Neuronal stem cell (in vitro differentiated cells): ENCODE measurements around the gene TTC9C.

ENCODE experiments used
- DNase-seq: peaks from one replicate; pipeline ENCODE4 v3.0.0-alpha.2; 2013; ENCODE audit warnings: low spot score
- H2AFZ ChIP-seq: one replicate; pipeline ENCODE4 v1.6.1; 2013; ENCODE audit warnings: mild to moderate bottlenecking, low read length, inconsistent platforms
- H2AK5ac ChIP-seq: 2 replicates; pipeline ENCODE4 v1.6.1; 2013; ENCODE audit warnings: low read depth, mild to moderate bottlenecking, inconsistent platforms, low read length, moderate library complexity, mixed read lengths
- H2BK120ac ChIP-seq: 2 replicates; pipeline ENCODE4 v1.6.1; 2013; ENCODE audit warnings: low read depth, mild to moderate bottlenecking, inconsistent platforms, low read length, moderate library complexity, mixed read lengths
- H2BK12ac ChIP-seq: one replicate; pipeline ENCODE4 v1.6.1; 2013; ENCODE audit warnings: low read length, inconsistent platforms
- H2BK15ac ChIP-seq: 2 replicates; pipeline ENCODE4 v1.6.1; 2013; ENCODE audit warnings: mild to moderate bottlenecking, low read length, inconsistent platforms, mixed read lengths
- H2BK5ac ChIP-seq: one replicate; pipeline ENCODE4 v1.6.1; 2013; ENCODE audit warnings: inconsistent platforms, mild to moderate bottlenecking, low read length, moderate library complexity
- H3K14ac ChIP-seq: one replicate; pipeline ENCODE4 v1.6.1; 2013; ENCODE audit warnings: low read length, inconsistent platforms
- H3K18ac ChIP-seq: 2 replicates; pipeline ENCODE4 v1.6.1; 2013; ENCODE audit warnings: low read length, inconsistent platforms
- H3K23ac ChIP-seq: 2 replicates; pipeline ENCODE4 v1.6.1; 2013; ENCODE audit warnings: low read depth, mild to moderate bottlenecking, mixed read lengths, low read length, inconsistent platforms; ENCODE audit not compliant: poor library complexity
- H3K27ac ChIP-seq: replicated peaks from 3 replicates; pipeline ENCODE4 v1.5.1; 2013; ENCODE audit warnings: low read length, inconsistent platforms
- H3K27me3 ChIP-seq, 3 experiments: 2 replicates each; pipeline ENCODE4 v1.6.1; 2013; ENCODE audit warnings: low read length in 3 of 3, mild to moderate bottlenecking in 2 of 3, inconsistent platforms in 1 of 3, low read depth in 1 of 3, mixed read lengths in 1 of 3, moderate library complexity in 1 of 3; ENCODE audit not compliant: control insufficient read depth in 3 of 3, insufficient read depth in 3 of 3
- H3K36me3 ChIP-seq, 2 donors: replicated peaks in 1 of 2; 2 replicates each; pipeline ENCODE4 v1.6.1; 2013; ENCODE audit warnings: low read length in 2 of 2; ENCODE audit not compliant: control insufficient read depth in 2 of 2, insufficient read depth in 2 of 2
- H3K4ac ChIP-seq: 2 replicates; pipeline ENCODE4 v1.6.1; 2013; ENCODE audit warnings: inconsistent platforms, mild to moderate bottlenecking, low read length, moderate library complexity
- H3K4me1 ChIP-seq, 2 donors: 1 replicate in 1 of 2; 2 replicates in 1 of 2; pipeline ENCODE4 v1.6.1; 2013; ENCODE audit warnings: low read length in 2 of 2, low read depth in 1 of 2; ENCODE audit not compliant: control insufficient read depth in 2 of 2, insufficient read depth in 1 of 2
- H3K4me2 ChIP-seq: one replicate; pipeline ENCODE4 v1.6.1; 2013; ENCODE audit warnings: mild to moderate bottlenecking, low read length, inconsistent platforms; ENCODE audit not compliant: insufficient read depth, poor library complexity, severe bottlenecking
- H3K4me3 ChIP-seq, 2 donors: 2 replicates each; pipeline ENCODE4 v1.5.1; 2013; ENCODE audit warnings: low read length in 2 of 2, mild to moderate bottlenecking in 2 of 2, inconsistent platforms in 1 of 2, moderate library complexity in 1 of 2
- H3K79me1 ChIP-seq: one replicate; pipeline ENCODE4 v1.6.1; 2013; ENCODE audit warnings: low read depth, mild to moderate bottlenecking, inconsistent platforms, low read length, moderate library complexity
- H3K9ac ChIP-seq: one replicate; pipeline ENCODE4 v1.6.1; 2013; ENCODE audit warnings: mild to moderate bottlenecking, low read depth, low read length, inconsistent platforms; ENCODE audit not compliant: poor library complexity
- H3K9me3 ChIP-seq, 2 donors: replicated peaks in 1 of 2; 2 replicates each; pipeline versions ENCODE3 to v1.6.1; 2013; ENCODE audit warnings: low read length in 2 of 2, mild to moderate bottlenecking in 2 of 2, inconsistent platforms in 1 of 2, low read depth in 1 of 2, mixed read lengths in 1 of 2, moderate library complexity in 1 of 2; ENCODE audit not compliant: control insufficient read depth in 2 of 2, insufficient read depth in 1 of 2
- H4K8ac ChIP-seq: one replicate; pipeline ENCODE4 v1.6.1; 2013; ENCODE audit warnings: low read depth, mild to moderate bottlenecking, inconsistent platforms, low read length, moderate library complexity
- H4K91ac ChIP-seq: one replicate; pipeline ENCODE4 v1.6.1; 2013; ENCODE audit warnings: low read length, low read depth, mild to moderate bottlenecking, inconsistent platforms; ENCODE audit not compliant: poor library complexity
- WGBS, 2 donors: extraction: QIAGEN DNeasy Blood & Tissue Kit; methylation state at CpG; one replicate each; pipeline ENCODE4 v1.1.7; 2013; ENCODE audit warnings: missing lambda C conversion rate in 2 of 2, mixed read lengths in 1 of 2; ENCODE audit not compliant: insufficient read length in 2 of 2, insufficient replicate concordance in 1 of 2; ENCODE audit errors: extremely low coverage in 2 of 2; 5-methylcytosine and 5-hydroxymethylcytosine counted together

The TTC9C gene

GRCh38 chr11:62705413-62705812, 22.9 kb upstream of the TTC9C start:
- no peak overlapping the region for H3K14ac ChIP-seq
- peak overlapping the region; percentile 88 for H2AFZ ChIP-seq
- H3K4me1 ChIP-seq, result peaks cover 23 to 31% of the 10 kb centered on the region in 2 donors
- peak overlapping the region; percentile 42 for H2BK15ac ChIP-seq
- H3K9ac ChIP-seq, result peak overlapping the region; percentile 89
- H2AK5ac ChIP-seq, result peak overlapping the region; percentile 72
- no CpG with 5 or more reads among the region's 7 CpGs for WGBS, 2 donors
- no peak overlapping the region for H3K18ac ChIP-seq
- no peak overlapping the region for H3K23ac ChIP-seq
- peak overlapping the region; percentile 67 for H3K4me2 ChIP-seq
- DNase-seq, result no peak
- H3K36me3 ChIP-seq, result peaks cover 9 to 59% of the 10 kb centered on the region in 2 donors
- H3K27ac ChIP-seq, result peak overlapping the region; percentile 70
- no peak overlapping the region for H2BK120ac ChIP-seq
- H2BK5ac ChIP-seq, result peak overlapping the region; percentile 76
- no peaks in the 10 kb centered on the region for H3K9me3 ChIP-seq
- peak overlapping the region; percentile 70 to 91 for H3K4me3 ChIP-seq
- H4K8ac ChIP-seq, result no peak overlapping the region
- H3K4ac ChIP-seq, result no peak overlapping the region
- no peak overlapping the region for H2BK12ac ChIP-seq
- H4K91ac ChIP-seq, result peak overlapping the region; percentile 33
- no peaks in the 10 kb centered on the region for H3K27me3 ChIP-seq
- H3K79me1 ChIP-seq, result no peaks in the 10 kb centered on the region

GRCh38 chr11:62705880-62706849, 22.1 kb upstream of the TTC9C start:
- Histone ChIP-seq H2AFZ (peak overlapping the region; percentile 88), H3K23ac (peak overlapping the region; percentile 90), H3K4ac (peak overlapping the region; percentile 97), H3K9ac (peak overlapping the region; percentile 89), H3K4me2 (peak overlapping the region; percentile 94), H3K36me3 (peaks cover 10 to 57% of the 10 kb centered on the region in 2 donors), H3K79me1 (no peaks in the 10 kb centered on the region), H2BK15ac (peak overlapping the region; percentile 38), H3K14ac (peak overlapping the region; percentile 43), H3K18ac (peak overlapping the region; percentile 98), H2BK12ac (peak overlapping the region; percentile 76), H3K4me3 (peak overlapping the region; percentile 70 to 91), H3K9me3 (no peaks in the 10 kb centered on the region), H3K4me1 (peaks cover 23 to 31% of the 10 kb centered on the region in 2 donors), H4K8ac (no peak overlapping the region), H3K27ac (peak overlapping the region; percentile 92), H2BK120ac (peak overlapping the region; percentile 18), H4K91ac (no peak overlapping the region), H2BK5ac (peak overlapping the region; percentile 94), H2AK5ac (peak overlapping the region; percentile 88), H3K27me3 (no peaks in the 10 kb centered on the region)
- DNase-seq, result peak; percentile 94
- WGBS, 2 donors, result no CpG with 5 or more reads among the region's 73 CpGs

- H4K8ac ChIP-seq, result no peak overlapping the region
- H3K9me3 ChIP-seq, result no peaks in the 10 kb centered on the region
- no peak overlapping the region for H2BK12ac ChIP-seq
- peak overlapping the region; percentile 77 for H2AFZ ChIP-seq
- peak overlapping the region; percentile 98 for H3K18ac ChIP-seq
- peak overlapping the region; percentile 94 for H3K4me2 ChIP-seq
- peak overlapping the region; percentile 86 for H3K9ac ChIP-seq
- H3K23ac ChIP-seq, result peak overlapping the region; percentile 90
- H2BK15ac ChIP-seq, result no peak overlapping the region
- peaks cover 12 to 57% of the 10 kb centered on the region in 2 donors for H3K36me3 ChIP-seq
- peaks cover 23 to 31% of the 10 kb centered on the region in 2 donors for H3K4me1 ChIP-seq
- DNase-seq, result no peak
- no peak overlapping the region for H2BK120ac ChIP-seq
- H3K27ac ChIP-seq, result peak overlapping the region; percentile 92
- H2AK5ac ChIP-seq, result peak overlapping the region; percentile 88
- H3K27me3 ChIP-seq, result no peaks in the 10 kb centered on the region
- no CpG with 5 or more reads among the region's 8 CpGs for WGBS, 2 donors
- H3K79me1 ChIP-seq, result no peaks in the 10 kb centered on the region
- H3K14ac ChIP-seq, result no peak overlapping the region
- no peak overlapping the region for H4K91ac ChIP-seq
- peak overlapping the region; percentile 70 to 73 for H3K4me3 ChIP-seq
- H2BK5ac ChIP-seq, result peak overlapping the region; percentile 94
- H3K4ac ChIP-seq, result no peak overlapping the region
These were observed 21.4 kb upstream of the TTC9C start for GRCh38 chr11:62706850-62707247.

GRCh38 chr11:62707277-62707861, 20.9 kb upstream of the TTC9C start, which contains the start of the genes BSCL2 and GNG3:
BSCL2 (minus strand) TSS chr11:62707424; CDS start chr11:62707195, 229 bp downstream.
GNG3 (plus strand) TSS chr11:62707676; CDS start chr11:62708296, 620 bp downstream.
- peak within 1 kb of the TSS; percentile 38 for H2BK15ac ChIP-seq
- peaks cover 23 to 31% of the 10 kb centered on the region in 2 donors for H3K4me1 ChIP-seq
- H2AFZ ChIP-seq, result peak within 1 kb of the TSS; percentile 77
- no peak within 1 kb of the TSS for H4K8ac ChIP-seq
- no peak within 1 kb of the TSS for H4K91ac ChIP-seq
- peak within 1 kb of the TSS; percentile 70 to 73 for H3K4me3 ChIP-seq
- peak within 1 kb of the TSS; percentile 98 for H3K18ac ChIP-seq
- no CpG with 5 or more reads among the region's 10 CpGs for WGBS, 2 donors
- peak within 1 kb of the TSS; percentile 86 for H3K9ac ChIP-seq
- peak within 1 kb of the TSS; percentile 76 for H2BK12ac ChIP-seq
- no peaks in the 10 kb centered on the region for H3K27me3 ChIP-seq
- peak within 1 kb of the TSS; percentile 18 for H2BK120ac ChIP-seq
- peak within 1 kb of the TSS; percentile 90 for H3K23ac ChIP-seq
- peak within 1 kb of the TSS; percentile 94 for H2BK5ac ChIP-seq
- H3K4ac ChIP-seq, result peak within 1 kb of the TSS; percentile 97
- peak within 1 kb of the TSS; percentile 88 for H2AK5ac ChIP-seq
- peak within 1 kb of the TSS; percentile 43 for H3K14ac ChIP-seq
- peak; percentile 79 for DNase-seq
- no peaks in the 10 kb centered on the region for H3K9me3 ChIP-seq
- peaks cover 12 to 57% of the 10 kb centered on the region in 2 donors for H3K36me3 ChIP-seq
- no peaks in the 10 kb centered on the region for H3K79me1 ChIP-seq
- peak within 1 kb of the TSS; percentile 94 for H3K4me2 ChIP-seq
- H3K27ac ChIP-seq, result peak within 1 kb of the TSS; percentile 92
